OCI-LY7 (cell line): ENCODE results near the gene CALN1. TPM values are rescaled to one million over a fixed set of nuclear protein-coding genes. Genes with fewer than 3 reads are reported as not detected.

ENCODE experiments used
- BruUV-seq: library from RNA; stranded (reverse); fragments of 400-500 nt; replicated peaks from 2 replicates; lab custom pipeline; 2021; lab: Mats Ljungman, UMichigan
- CTCF ChIA-PET: fragments of 300-600 bp; sonication (Branson Sonifier 250); formaldehyde crosslinking; loops from one replicate; lab custom pipeline; 2022; ENCODE audit warnings: antibody characterized with exemption; ENCODE audit not compliant: unreplicated experiment; lab: Charles Lee
- POLR2A ChIA-PET: fragments of 300-600 bp; sonication (Branson Sonifier 250); formaldehyde crosslinking; loops from one replicate; lab custom pipeline; 2022; ENCODE audit warnings: antibody characterized with exemption; lab: Charles Lee
- DNase-seq: peaks from one replicate; pipeline ENCODE4 v3.0.0-alpha.2; 2015; ENCODE audit warnings: low spot score
- H2AFZ ChIP-seq: fragments of 200-600 bp; sonication (generic), shearing (Covaris generic); 2 replicates; pipeline ENCODE4 v1.6.1; 2014; ENCODE audit warnings: mild to moderate bottlenecking, antibody characterized with exemption, low read length, moderate library complexity
- H3K27ac ChIP-seq: fragments of 200-600 bp; sonication (generic); 2 replicates; pipeline ENCODE4 v1.5.1; 2014; ENCODE audit warnings: mixed run types, low read depth, mild to moderate bottlenecking, moderate library complexity, low read length, inconsistent platforms; ENCODE audit not compliant: poor library complexity, severe bottlenecking
- H3K36me3 ChIP-seq: fragments of 200-600 bp; sonication (generic); 2 replicates; pipeline ENCODE4 v1.6.1; 2014; ENCODE audit warnings: mild to moderate bottlenecking, antibody characterized with exemption, low read length, moderate library complexity, mixed read lengths; ENCODE audit not compliant: insufficient read depth
- H3K4me1 ChIP-seq: fragments of 200-600 bp; sonication (generic); 2 replicates; pipeline ENCODE4 v1.5.1; 2014; ENCODE audit warnings: mild to moderate bottlenecking, low read length; ENCODE audit not compliant: insufficient read depth, poor library complexity, severe bottlenecking
- H3K4me2 ChIP-seq: fragments of 200-600 bp; sonication (generic); 2 replicates; pipeline ENCODE4 v1.6.1; 2014; ENCODE audit warnings: mild to moderate bottlenecking, low read length
- H3K4me3 ChIP-seq: fragments of 200-600 bp; sonication (generic); 2 replicates; pipeline ENCODE4 v1.5.1; 2014; ENCODE audit warnings: mild to moderate bottlenecking, low read depth, low read length; ENCODE audit not compliant: poor library complexity, severe bottlenecking
- H3K79me2 ChIP-seq: fragments of 200-600 bp; sonication (generic); 2 replicates; pipeline ENCODE4 v1.6.1; 2016; ENCODE audit warnings: low read depth, mild to moderate bottlenecking, low read length, moderate library complexity, mixed read lengths; ENCODE audit not compliant: insufficient read depth
- H3K9me2 ChIP-seq: fragments of 200-600 bp; sonication (generic); 2 replicates; pipeline ENCODE4 v1.6.1; 2016; ENCODE audit warnings: mild to moderate bottlenecking, low read length, mixed read lengths; ENCODE audit not compliant: insufficient read depth
- H3K9me3 ChIP-seq: fragments of 200-600 bp; sonication (generic); 2 replicates; pipeline ENCODE4 v1.6.1; 2014; ENCODE audit warnings: mild to moderate bottlenecking, mixed run types, low read length, mixed read lengths
- H4K20me1 ChIP-seq: fragments of 200-600 bp; sonication (generic); 2 replicates; pipeline ENCODE4 v1.6.1; 2014; ENCODE audit warnings: mild to moderate bottlenecking, antibody characterized with exemption, low read length, moderate library complexity, mixed read lengths; ENCODE audit not compliant: insufficient read depth
- EZH2phosphoT487 ChIP-seq: fragments of 200-600 bp; sonication (generic); IDR thresholded peaks from 2 replicates; pipeline ENCODE4 v1.6.1; 2018; ENCODE audit warnings: low read depth, borderline replicate concordance, mild to moderate bottlenecking, mixed run types, antibody characterized with exemption, low read length, moderate library complexity, mixed read lengths
- intact Hi-C: fragments of 100-400 bp; cut with micrococcal nuclease; formaldehyde crosslinking; loops from one replicate; pipeline ENCODE4 v1.10.0; 2022; ENCODE audit not compliant: unreplicated experiment
- total RNA-seq, 2 experiments: library from RNA; depleted of rRNA in 1 of 2; stranded (reverse); fragments of >200 nt in 1 of 2; shearing (Covaris generic) in 1 of 2; gene quantifications; 2 replicates each; pipeline ENCODE4 v1.2.3, GENCODE V29; 2014 to 2022
- TF ChIP-seq, protein P1 (sequence below): fragments of 200-600 bp; sonication (generic); conservative IDR thresholded peaks from 2 replicates; pipeline ENCODE4 v1.5.1; 2014; ENCODE audit warnings: mild to moderate bottlenecking, antibody characterized with exemption, low read length, moderate library complexity, mixed read lengths

The CALN1 gene
- total RNA-seq, 2 experiments from 2014 or later: not detected

DNA sequence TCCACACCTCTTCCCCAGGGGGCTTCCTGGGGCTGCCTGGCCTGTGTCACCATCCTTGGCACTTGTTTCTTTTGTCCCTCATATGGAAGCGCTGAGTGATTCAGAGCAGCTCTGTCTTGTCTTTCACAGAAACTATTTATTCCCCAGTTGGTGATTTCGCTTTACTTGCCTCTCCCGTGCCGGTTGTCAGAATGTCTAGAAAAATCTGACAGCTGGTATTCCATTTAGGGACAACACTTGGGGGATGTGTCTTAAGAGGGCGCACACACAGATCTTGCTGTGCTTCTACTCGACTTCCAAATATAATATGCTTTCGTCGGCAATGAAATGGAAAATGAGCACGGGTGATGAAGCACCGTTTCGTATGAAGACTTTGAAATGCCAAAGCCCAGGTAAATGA lies 611.8 kb downstream of the CALN1 start:
- no peak overlapping the region for H3K4me2 ChIP-seq
- H4K20me1 ChIP-seq: no peaks in the 10 kb centered on the region
- H3K9me3 ChIP-seq: no peaks in the 10 kb centered on the region
- no TSS peak for BruUV-seq
- POLR2A ChIA-PET: no interaction called here
- TF ChIP-seq, protein P1, sequence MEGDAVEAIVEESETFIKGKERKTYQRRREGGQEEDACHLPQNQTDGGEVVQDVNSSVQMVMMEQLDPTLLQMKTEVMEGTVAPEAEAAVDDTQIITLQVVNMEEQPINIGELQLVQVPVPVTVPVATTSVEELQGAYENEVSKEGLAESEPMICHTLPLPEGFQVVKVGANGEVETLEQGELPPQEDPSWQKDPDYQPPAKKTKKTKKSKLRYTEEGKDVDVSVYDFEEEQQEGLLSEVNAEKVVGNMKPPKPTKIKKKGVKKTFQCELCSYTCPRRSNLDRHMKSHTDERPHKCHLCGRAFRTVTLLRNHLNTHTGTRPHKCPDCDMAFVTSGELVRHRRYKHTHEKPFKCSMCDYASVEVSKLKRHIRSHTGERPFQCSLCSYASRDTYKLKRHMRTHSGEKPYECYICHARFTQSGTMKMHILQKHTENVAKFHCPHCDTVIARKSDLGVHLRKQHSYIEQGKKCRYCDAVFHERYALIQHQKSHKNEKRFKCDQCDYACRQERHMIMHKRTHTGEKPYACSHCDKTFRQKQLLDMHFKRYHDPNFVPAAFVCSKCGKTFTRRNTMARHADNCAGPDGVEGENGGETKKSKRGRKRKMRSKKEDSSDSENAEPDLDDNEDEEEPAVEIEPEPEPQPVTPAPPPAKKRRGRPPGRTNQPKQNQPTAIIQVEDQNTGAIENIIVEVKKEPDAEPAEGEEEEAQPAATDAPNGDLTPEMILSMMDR: no peak
- TF ChIP-seq EZH2phosphoT487: no peak
- H2AFZ ChIP-seq: no peak overlapping the region
- no peaks in the 10 kb centered on the region for H3K36me3 ChIP-seq
- intact Hi-C loops: no loop called here
- H3K9me2 ChIP-seq: no peaks in the 10 kb centered on the region
- H3K27ac ChIP-seq: no peak overlapping the region
- H3K4me3 ChIP-seq: no peak overlapping the region
- DNase-seq: no peak
- H3K4me1 ChIP-seq: no peaks in the 10 kb centered on the region
- no peaks in the 10 kb centered on the region for H3K79me2 ChIP-seq
- CTCF ChIA-PET: no interaction called here

DNA sequence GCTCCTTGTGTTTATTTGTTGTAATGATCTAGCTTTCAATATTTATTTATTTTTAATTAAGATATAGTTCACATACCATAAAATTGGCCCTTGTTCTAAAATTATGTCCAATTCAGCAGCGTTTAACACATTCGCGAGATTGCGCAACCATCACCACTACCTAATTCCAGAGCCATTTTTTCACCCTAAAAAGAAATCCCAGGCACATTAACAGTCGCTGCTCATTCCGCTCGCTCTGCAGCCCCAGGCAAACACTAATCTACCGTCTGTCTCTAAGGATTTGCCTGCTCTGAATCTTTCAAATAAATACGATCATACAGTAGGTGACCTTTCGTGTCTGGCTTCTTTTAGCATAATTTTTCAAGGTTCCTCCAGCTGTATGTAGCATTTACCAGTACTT lies 616.7 kb downstream of the CALN1 start:
- no peak for TF ChIP-seq EZH2phosphoT487
- TF ChIP-seq, protein P1: no peak
- Histone ChIP-seq H2AFZ (no peak overlapping the region), H3K4me3 (no peak overlapping the region), H3K27ac (no peak overlapping the region), H3K9me3 (no peaks in the 10 kb centered on the region), H3K4me2 (no peak overlapping the region), H3K79me2 (no peaks in the 10 kb centered on the region), H3K4me1 (no peaks in the 10 kb centered on the region), H3K9me2 (no peaks in the 10 kb centered on the region), H3K36me3 (no peaks in the 10 kb centered on the region), H4K20me1 (no peaks in the 10 kb centered on the region)
- ChIA-PET POLR2A (no interaction called here), CTCF (no interaction called here)
- no peak for DNase-seq
- intact Hi-C loops: no loop called here
- BruUV-seq: no TSS peak

DNA sequence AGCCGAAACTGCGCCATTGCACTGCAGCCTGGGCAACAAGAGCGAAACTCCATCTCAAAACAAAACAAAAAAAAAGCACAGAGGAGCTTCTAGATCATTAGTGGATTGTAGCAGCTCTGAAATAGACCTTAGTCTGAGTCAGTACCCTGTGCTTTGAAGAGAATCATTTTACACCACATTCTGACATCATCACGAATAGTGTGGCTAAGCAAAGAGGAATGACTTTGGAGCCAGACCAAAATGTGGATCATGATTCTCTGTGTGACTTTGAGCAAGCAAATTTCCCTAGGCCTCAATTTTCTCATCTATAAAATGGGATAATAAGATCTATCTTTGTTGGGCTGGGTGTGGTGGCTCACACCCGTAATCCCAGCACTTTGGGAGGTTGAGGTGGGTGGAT lies 618.9 kb downstream of the CALN1 start:
- H3K4me3 ChIP-seq: no peak overlapping the region
- H3K9me3 ChIP-seq: no peaks in the 10 kb centered on the region
- intact Hi-C loops: no loop called here
- no peaks in the 10 kb centered on the region for H3K36me3 ChIP-seq
- no peaks in the 10 kb centered on the region for H3K79me2 ChIP-seq
- no peak overlapping the region for H3K4me2 ChIP-seq
- POLR2A ChIA-PET: no interaction called here
- no peak for TF ChIP-seq EZH2phosphoT487
- TF ChIP-seq, protein P1: no peak
- no peaks in the 10 kb centered on the region for H4K20me1 ChIP-seq
- DNase-seq: no peak
- CTCF ChIA-PET: no interaction called here
- H3K27ac ChIP-seq: no peak overlapping the region
- H3K9me2 ChIP-seq: no peaks in the 10 kb centered on the region
- H3K4me1 ChIP-seq: no peaks in the 10 kb centered on the region
- H2AFZ ChIP-seq: no peak overlapping the region
- BruUV-seq: no TSS peak
